Stimulated activated naive B cell treated with anti-CD40 and anti-IgM and Interleukin-4, amounts not matched to agents 10 μg/mL and 1 μg/mL and 100 μg/mL, for 72 hours (primary cell): Measurements from ENCODE around the gene LIPC.

Experiments used
- ATAC-seq, 2 donors: fragments of 150-1000 bp; cut with Tn5 transposase; replicated peaks; 2 replicates each; pipeline ENCODE4 v1.10.0; 2021; ENCODE audit warnings: moderate library complexity in 1 of 2
- DNase-seq: peaks from one replicate; pipeline ENCODE4 v3.0.0; 2021
- H3K27ac Mint-ChIP-seq: one replicate; pipeline ENCODE4 v1.8.0; 2022; ENCODE audit warnings: mild to moderate bottlenecking, mixed read lengths
- H3K27me3 Mint-ChIP-seq, 2 donors: one replicate each; pipeline ENCODE4 v1.8.0; 2022; ENCODE audit warnings: mixed read lengths in 2 of 2
- H3K36me3 Mint-ChIP-seq, 2 donors: one replicate each; pipeline ENCODE4 v1.8.0; 2022; ENCODE audit warnings: mixed read lengths in 2 of 2, mild to moderate bottlenecking in 1 of 2
- H3K4me1 Mint-ChIP-seq, 2 donors: one replicate each; pipeline ENCODE4 v1.8.0; 2022; ENCODE audit warnings: mixed read lengths in 2 of 2, mild to moderate bottlenecking in 1 of 2
- H3K4me3 Mint-ChIP-seq, 2 donors: one replicate each; pipeline ENCODE4 v1.8.0; 2022; ENCODE audit warnings: mild to moderate bottlenecking in 2 of 2, mixed read lengths in 2 of 2, moderate library complexity in 1 of 2
- H3K9me3 Mint-ChIP-seq, 2 donors: one replicate each; pipeline ENCODE4 v1.8.0; 2022; ENCODE audit warnings: mixed read lengths in 2 of 2, mild to moderate bottlenecking in 1 of 2

LIPC gene

GRCh38 chr15:58554758-58555157 is 123.0 kb downstream of the LIPC start:
- Mint-ChIP-seq H3K27me3 (peaks cover 33 to 34% of the 10 kb centered on the region in 2 donors), H3K27ac (peak overlapping the region; percentile 6), H3K4me1 (peaks cover 10 to 19% of the 10 kb centered on the region in 2 donors), H3K4me3 (no peak overlapping the region), H3K9me3 (no peaks in the 10 kb centered on the region), H3K36me3 (no peaks in the 10 kb centered on the region)
- no peak for ATAC-seq
- DNase-seq, result no peak

DNA sequence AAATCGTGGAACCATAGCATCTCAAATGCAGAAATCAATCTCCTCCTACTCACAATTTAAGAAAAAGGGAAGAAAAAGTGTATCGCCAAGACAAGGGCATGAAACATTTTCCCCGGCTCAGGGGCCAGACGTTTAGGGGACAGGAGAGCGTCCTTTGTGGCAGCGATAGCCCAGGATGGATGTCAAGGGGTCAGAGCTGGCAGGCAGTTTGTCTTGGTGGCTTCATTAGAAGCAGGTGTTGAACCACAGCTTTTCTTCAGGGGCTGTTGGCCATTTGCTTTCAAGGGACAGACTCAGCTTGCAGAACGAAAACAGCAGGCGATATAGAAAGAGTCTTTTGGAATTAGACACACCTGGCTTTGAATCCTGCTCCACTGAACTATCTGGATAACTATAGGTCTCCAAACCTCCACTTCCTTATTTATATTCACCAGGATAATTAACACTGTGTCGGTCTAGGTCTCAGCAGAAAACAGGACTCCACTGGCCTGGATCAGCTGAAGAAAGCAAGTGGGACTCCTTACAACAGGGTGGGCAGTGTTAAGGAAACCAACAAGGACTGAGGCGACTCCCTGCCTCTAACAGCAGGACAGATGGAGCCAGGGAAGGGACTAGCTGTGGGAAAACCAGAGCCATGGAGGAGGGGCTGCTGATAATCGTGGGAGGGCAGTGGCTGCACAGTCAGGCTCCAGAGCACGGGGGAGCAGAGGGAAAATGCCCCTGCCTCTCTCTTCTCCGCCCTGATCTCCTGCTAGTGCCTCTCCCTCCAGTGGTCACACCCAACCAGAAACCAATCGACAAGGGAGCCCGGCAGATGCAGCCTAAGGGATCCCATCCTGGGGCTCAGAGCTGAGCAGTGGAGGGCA is 123.6 kb downstream of the LIPC start:
- Mint-ChIP-seq H3K27me3 (peaks cover 28 to 30% of the 10 kb centered on the region in 2 donors), H3K27ac (peak overlapping the region; percentile 6), H3K4me3 (no peak overlapping the region), H3K4me1 (peaks cover 10 to 19% of the 10 kb centered on the region in 2 donors), H3K9me3 (no peaks in the 10 kb centered on the region), H3K36me3 (no peaks in the 10 kb centered on the region)
- DNase-seq (no peak), ATAC-seq (no peak)

GRCh38 chr15:58556028-58556361 is 124.2 kb downstream of the LIPC start:
- Mint-ChIP-seq H3K27me3 (peaks cover 24 to 27% of the 10 kb centered on the region in 2 donors), H3K27ac (no peak overlapping the region), H3K4me1 (peaks cover 8 to 16% of the 10 kb centered on the region in 2 donors), H3K9me3 (no peaks in the 10 kb centered on the region), H3K4me3 (no peak overlapping the region), H3K36me3 (no peaks in the 10 kb centered on the region)
- no peak for ATAC-seq
- no peak for DNase-seq

GRCh38 chr15:58556541-58556940 is 124.8 kb downstream of the LIPC start:
- Mint-ChIP-seq H3K9me3 (no peaks in the 10 kb centered on the region), H3K36me3 (no peaks in the 10 kb centered on the region), H3K27ac (no peak overlapping the region), H3K4me1 (peaks cover 3 to 10% of the 10 kb centered on the region in 2 donors), H3K4me3 (no peak overlapping the region), H3K27me3 (peaks cover 19 to 21% of the 10 kb centered on the region in 2 donors)
- no peak for DNase-seq
- ATAC-seq, result no peak

DNA sequence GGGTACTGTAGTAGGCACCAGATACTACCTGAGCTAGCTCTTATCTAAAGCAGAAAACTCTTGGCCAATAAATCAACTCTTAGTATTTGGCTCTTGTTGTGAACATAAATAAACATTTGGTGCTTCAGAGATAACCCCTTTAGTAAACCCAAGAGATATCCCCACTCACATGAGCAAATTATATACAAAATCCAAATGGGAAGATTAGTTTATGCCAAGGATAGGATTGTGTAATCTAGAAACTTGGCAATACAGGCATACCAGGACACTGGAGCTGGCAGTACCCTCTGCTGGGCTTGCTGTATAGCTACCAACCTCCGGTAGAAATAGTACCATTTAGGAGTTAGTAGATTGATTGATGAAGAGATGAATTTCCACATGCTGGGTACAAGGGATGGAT is 127.0 kb downstream of the LIPC start:
- no peak for ATAC-seq
- Mint-ChIP-seq H3K4me1 (peaks cover 0 to 3% of the 10 kb centered on the region in 2 donors), H3K27me3 (peaks cover 0 to 10% of the 10 kb centered on the region in 2 donors), H3K36me3 (no peaks in the 10 kb centered on the region), H3K4me3 (no peak overlapping the region), H3K9me3 (no peaks in the 10 kb centered on the region), H3K27ac (no peak overlapping the region)
- no peak for DNase-seq

DNA sequence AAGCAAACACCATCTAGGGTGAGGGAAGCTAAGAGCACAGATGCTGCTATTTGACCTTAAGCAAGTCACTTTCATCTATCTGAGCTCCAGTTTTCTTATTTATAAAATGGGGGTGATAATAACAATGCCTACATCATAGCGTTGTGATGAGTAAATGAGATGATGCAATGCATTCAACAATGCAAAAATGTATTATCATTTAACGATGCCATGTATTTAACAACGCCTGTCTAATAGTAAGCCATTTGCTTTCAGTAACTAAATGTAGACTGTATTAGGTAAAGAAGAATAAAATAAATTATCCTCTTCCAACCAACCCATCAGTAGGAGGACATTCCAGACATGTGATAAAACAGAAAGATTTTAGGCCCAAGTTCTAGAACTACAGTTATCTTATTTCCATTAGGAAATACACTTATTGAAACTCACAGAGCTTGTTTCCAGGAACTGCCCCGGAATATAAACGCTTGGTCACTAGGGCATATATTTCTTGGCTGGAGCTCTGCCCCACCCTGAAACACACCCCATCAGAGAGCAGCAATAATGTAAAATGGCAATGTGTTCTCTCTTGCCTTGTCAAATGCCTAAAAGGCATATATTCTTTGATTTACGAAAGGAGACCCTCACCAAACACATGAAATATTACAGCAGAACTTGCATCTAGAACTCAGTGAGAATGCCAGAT is 128.3 kb downstream of the LIPC start:
- no peaks in the 10 kb centered on the region for H3K9me3 Mint-ChIP-seq
- peaks cover 0 to 10% of the 10 kb centered on the region in 2 donors for H3K27me3 Mint-ChIP-seq
- H3K36me3 Mint-ChIP-seq, result no peaks in the 10 kb centered on the region
- peaks cover 0 to under 1% of the 10 kb centered on the region in 2 donors for H3K4me1 Mint-ChIP-seq
- ATAC-seq (no peak), DNase-seq (no peak)
- no peak overlapping the region for H3K27ac Mint-ChIP-seq
- no peak overlapping the region for H3K4me3 Mint-ChIP-seq

GRCh38 chr15:58561321-58561720 is 129.5 kb downstream of the LIPC start:
- H3K27me3 Mint-ChIP-seq, result peaks cover 0 to 6% of the 10 kb centered on the region in 2 donors
- no peaks in the 10 kb centered on the region for H3K9me3 Mint-ChIP-seq
- no peak overlapping the region for H3K27ac Mint-ChIP-seq
- no peaks in the 10 kb centered on the region for H3K4me1 Mint-ChIP-seq
- H3K4me3 Mint-ChIP-seq, result no peak overlapping the region
- ATAC-seq (no peak), DNase-seq (no peak)
- no peaks in the 10 kb centered on the region for H3K36me3 Mint-ChIP-seq

DNA sequence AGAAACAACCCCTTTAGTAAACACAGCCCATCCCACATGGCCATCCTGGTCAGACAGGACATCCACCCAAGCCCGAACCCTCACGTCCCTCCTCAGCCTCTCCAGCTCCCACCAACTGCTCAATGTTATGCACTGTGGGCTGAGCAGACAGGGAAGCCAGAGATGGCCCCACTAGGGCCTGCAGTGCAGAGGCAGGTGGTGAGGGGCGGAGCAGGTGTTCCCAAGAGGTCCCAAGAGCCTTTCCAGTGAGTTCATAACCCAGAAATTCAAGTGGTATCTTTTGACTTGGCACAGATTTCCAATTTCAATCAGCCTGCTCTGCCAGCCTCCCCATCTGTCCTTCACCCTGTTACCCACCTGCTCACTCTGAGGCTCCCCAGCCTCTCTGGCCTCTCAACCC is 130.3 kb downstream of the LIPC start:
- ATAC-seq (no peak), DNase-seq (no peak)
- Mint-ChIP-seq H3K36me3 (no peaks in the 10 kb centered on the region), H3K9me3 (no peaks in the 10 kb centered on the region), H3K4me1 (no peaks in the 10 kb centered on the region), H3K4me3 (no peak overlapping the region), H3K27ac (no peak overlapping the region), H3K27me3 (peaks cover 0 to 6% of the 10 kb centered on the region in 2 donors)

- no peak for DNase-seq
- no peak overlapping the region for H3K4me3 Mint-ChIP-seq
- H3K27me3 Mint-ChIP-seq, result peaks cover 0 to 6% of the 10 kb centered on the region in 2 donors
- ATAC-seq, result no peak
- no peaks in the 10 kb centered on the region for H3K36me3 Mint-ChIP-seq
- H3K27ac Mint-ChIP-seq, result no peak overlapping the region
- H3K9me3 Mint-ChIP-seq, result peaks cover 2 to 6% of the 10 kb centered on the region in 2 donors
- H3K4me1 Mint-ChIP-seq, result peaks cover 3 to 10% of the 10 kb centered on the region in 2 donors
Observed at GRCh38 chr15:58564981-58565380, 133.2 kb downstream of the LIPC start.

DNA sequence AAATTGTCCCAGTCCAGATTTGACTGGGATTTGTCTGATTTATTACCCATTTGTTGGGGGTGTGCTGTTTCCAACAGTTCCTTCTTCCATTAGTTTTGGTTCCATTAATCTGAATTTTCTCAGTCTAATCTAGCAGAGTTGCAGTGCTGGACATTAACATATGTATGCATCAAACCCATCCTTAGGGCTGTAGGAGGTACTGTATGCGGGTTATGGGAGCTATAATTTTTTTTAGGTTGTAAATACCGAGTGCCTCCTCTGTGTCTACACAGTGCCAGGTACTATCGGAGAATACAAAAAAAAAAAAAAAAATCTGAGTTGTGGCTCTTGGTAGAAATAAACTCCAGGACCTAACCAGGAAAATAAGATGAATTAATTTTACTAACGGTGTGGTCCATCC is 133.8 kb downstream of the LIPC start:
- DNase-seq, result no peak
- Mint-ChIP-seq H3K4me1 (peaks cover 3 to 10% of the 10 kb centered on the region in 2 donors), H3K9me3 (peaks cover 2 to 8% of the 10 kb centered on the region in 2 donors), H3K27me3 (peaks cover 0 to 6% of the 10 kb centered on the region in 2 donors), H3K4me3 (no peak overlapping the region), H3K36me3 (no peaks in the 10 kb centered on the region), H3K27ac (no peak overlapping the region)
- no peak for ATAC-seq

DNA sequence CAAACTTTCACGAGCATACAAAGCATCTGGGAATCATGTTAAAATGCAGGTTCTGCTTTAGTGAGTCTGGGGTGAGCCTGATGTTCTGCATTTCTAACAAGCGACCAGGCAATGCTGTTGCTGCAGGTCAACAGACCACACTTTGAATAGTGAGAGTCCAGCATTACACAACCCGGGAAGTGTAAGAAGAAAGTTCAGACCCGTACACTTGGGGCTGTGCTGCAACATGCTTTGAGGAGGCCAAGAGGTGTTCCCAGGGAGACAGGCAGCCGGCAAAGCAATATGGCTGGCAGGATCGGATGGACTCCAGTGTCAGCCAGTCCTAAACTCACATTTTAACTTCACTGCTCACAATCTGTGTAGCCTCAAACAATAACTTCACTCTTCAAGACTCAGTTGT is 134.2 kb downstream of the LIPC start:
- H3K27me3 Mint-ChIP-seq, result peaks cover 0 to 6% of the 10 kb centered on the region in 2 donors
- peaks cover 3 to 10% of the 10 kb centered on the region in 2 donors for H3K4me1 Mint-ChIP-seq

DNA sequence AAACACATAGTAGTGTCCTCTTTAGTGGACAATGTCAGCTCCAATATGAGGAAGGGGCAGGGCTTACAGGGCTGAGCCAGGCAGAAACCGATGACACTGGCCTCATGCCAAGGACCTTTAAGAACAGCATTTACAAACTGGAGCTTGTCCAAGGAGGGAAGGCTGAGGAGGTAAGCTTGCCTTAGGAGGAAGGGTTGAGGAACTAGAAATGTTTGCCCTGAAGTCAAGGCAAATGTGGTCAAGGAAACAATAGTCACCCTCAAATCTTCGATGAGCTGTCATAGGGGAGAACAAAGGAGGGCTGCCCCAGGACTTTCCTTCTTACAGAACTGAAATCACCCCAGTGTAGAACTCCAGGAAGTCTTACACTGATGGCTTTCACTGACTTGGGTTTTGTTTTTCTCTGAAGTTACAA is 136.4 kb downstream of the LIPC start:
- Mint-ChIP-seq H3K36me3 (no peaks in the 10 kb centered on the region), H3K27ac (no peak overlapping the region), H3K4me3 (no peak overlapping the region), H3K9me3 (peaks cover 2 to 8% of the 10 kb centered on the region in 2 donors), H3K4me1 (peaks cover 3 to 10% of the 10 kb centered on the region in 2 donors), H3K27me3 (peaks cover 0 to 6% of the 10 kb centered on the region in 2 donors)
- no peak for DNase-seq
- peak; percentile 48 to 64 for ATAC-seq

More for the DNA sequence above, 134.2 kb downstream of the LIPC start:
- Mint-ChIP-seq H3K27ac (no peak overlapping the region), H3K36me3 (no peaks in the 10 kb centered on the region), H3K9me3 (peaks cover 2 to 8% of the 10 kb centered on the region in 2 donors), H3K4me3 (no peak overlapping the region)
- DNase-seq (no peak), ATAC-seq (no peak)

DNA sequence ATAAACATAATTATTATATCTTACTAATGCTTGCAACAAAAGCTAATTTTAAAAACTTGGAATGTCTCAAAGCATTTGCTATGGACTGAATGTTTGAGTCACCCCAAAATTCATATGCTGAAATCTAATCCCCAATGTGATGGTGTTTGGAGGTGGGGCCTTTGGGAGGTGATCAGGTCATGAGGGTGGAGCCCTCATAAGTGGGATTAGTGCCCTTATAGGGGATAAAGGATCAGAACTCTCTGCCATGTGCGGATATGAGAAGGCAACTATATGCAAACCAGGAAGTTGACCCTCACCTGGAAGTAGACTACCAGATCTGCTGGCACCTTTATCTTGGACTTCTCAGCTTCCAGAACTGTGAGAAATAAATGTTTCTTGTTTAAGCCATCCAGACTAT is 137.7 kb downstream of the LIPC start:
- peaks cover 0 to 6% of the 10 kb centered on the region in 2 donors for H3K27me3 Mint-ChIP-seq
- H3K27ac Mint-ChIP-seq, result no peak overlapping the region
- peaks cover 3 to 10% of the 10 kb centered on the region in 2 donors for H3K4me1 Mint-ChIP-seq
- H3K4me3 Mint-ChIP-seq, result no peak overlapping the region
- DNase-seq (no peak), ATAC-seq (no peak)
- H3K9me3 Mint-ChIP-seq, result peaks cover 2 to 8% of the 10 kb centered on the region in 2 donors
- H3K36me3 Mint-ChIP-seq, result no peaks in the 10 kb centered on the region

DNA sequence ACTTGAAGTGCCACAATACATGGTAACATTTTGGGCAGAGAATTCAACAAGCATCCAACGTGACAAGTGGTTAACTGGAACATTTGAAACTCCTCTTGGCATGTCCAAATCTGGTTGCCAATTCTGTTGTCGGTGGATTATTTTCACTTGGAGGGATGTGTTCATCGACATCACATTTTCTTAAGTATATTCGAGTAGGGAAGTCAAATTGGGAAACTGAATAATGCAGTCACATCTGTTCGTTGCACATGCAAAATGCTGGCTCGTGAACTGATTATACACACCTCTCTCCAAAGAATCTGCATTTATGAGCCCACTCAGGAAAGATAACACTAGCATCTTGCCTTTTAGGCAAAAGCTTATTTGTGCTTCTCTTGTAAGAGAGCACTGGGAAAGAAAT is 139.7 kb downstream of the LIPC start:
- ATAC-seq, result no peak

GRCh38 chr15:58572521-58572920 is 140.7 kb downstream of the LIPC start:
- peaks cover 5 to 16% of the 10 kb centered on the region in 2 donors for H3K4me1 Mint-ChIP-seq
- H3K9me3 Mint-ChIP-seq, result peaks cover 2 to 8% of the 10 kb centered on the region in 2 donors
- no peaks in the 10 kb centered on the region for H3K27me3 Mint-ChIP-seq
- no peaks in the 10 kb centered on the region for H3K36me3 Mint-ChIP-seq
- no peak for DNase-seq
- no peak overlapping the region for H3K4me3 Mint-ChIP-seq
- ATAC-seq, result no peak
- H3K27ac Mint-ChIP-seq, result no peak overlapping the region

More for the DNA sequence above, 139.7 kb downstream of the LIPC start:
- H3K36me3 Mint-ChIP-seq, result no peaks in the 10 kb centered on the region
- H3K27ac Mint-ChIP-seq, result no peak overlapping the region
- H3K27me3 Mint-ChIP-seq, result no peaks in the 10 kb centered on the region
- H3K4me3 Mint-ChIP-seq, result no peak overlapping the region
- H3K9me3 Mint-ChIP-seq, result peaks cover 2 to 8% of the 10 kb centered on the region in 2 donors
- no peak for DNase-seq
- H3K4me1 Mint-ChIP-seq, result peaks cover 5 to 16% of the 10 kb centered on the region in 2 donors
